Muscle layer of colon (tissue), 2 donors: ENCODE data around the gene EML4.
"Not testable (repeated sequence)": the region's sequence is repeated elsewhere in the genome, so short reads cannot be mapped to it uniquely, and the experiment has no call there.

ENCODE experiments used
- H3K27ac ChIP-seq: one replicate; pipeline ENCODE4 v1.7.0; 2013; ENCODE audit warnings: low read depth, mild to moderate bottlenecking, low read length, moderate library complexity
- H3K27me3 ChIP-seq, 2 donors: one replicate each; pipeline ENCODE4 v1.7.0; 2013; ENCODE audit warnings: low read length in 2 of 2, mild to moderate bottlenecking in 2 of 2; ENCODE audit not compliant: insufficient read depth in 2 of 2, control insufficient read depth in 1 of 2
- H3K36me3 ChIP-seq: one replicate; pipeline ENCODE4 v1.7.0; 2013; ENCODE audit warnings: mild to moderate bottlenecking, low read length; ENCODE audit not compliant: insufficient read depth
- H3K4me1 ChIP-seq: one replicate; pipeline ENCODE4 v1.7.0; 2013; ENCODE audit warnings: mild to moderate bottlenecking, low read length; ENCODE audit not compliant: insufficient read depth
- H3K4me3 ChIP-seq, 2 donors: one replicate each; pipeline ENCODE4 v1.7.0; 2013; ENCODE audit warnings: low read length in 2 of 2, low read depth in 1 of 2, mild to moderate bottlenecking in 1 of 2, moderate library complexity in 1 of 2
- H3K9ac ChIP-seq: one replicate; pipeline ENCODE4 v1.7.0; 2013; ENCODE audit warnings: low read length
- H3K9me3 ChIP-seq: one replicate; pipeline ENCODE4 v1.7.0; 2013; ENCODE audit warnings: mild to moderate bottlenecking, low read length
- donor health status: abdominal sarcoma.
- donor health status: Adenocarcinoma of cecum.

EML4 gene

DNA sequence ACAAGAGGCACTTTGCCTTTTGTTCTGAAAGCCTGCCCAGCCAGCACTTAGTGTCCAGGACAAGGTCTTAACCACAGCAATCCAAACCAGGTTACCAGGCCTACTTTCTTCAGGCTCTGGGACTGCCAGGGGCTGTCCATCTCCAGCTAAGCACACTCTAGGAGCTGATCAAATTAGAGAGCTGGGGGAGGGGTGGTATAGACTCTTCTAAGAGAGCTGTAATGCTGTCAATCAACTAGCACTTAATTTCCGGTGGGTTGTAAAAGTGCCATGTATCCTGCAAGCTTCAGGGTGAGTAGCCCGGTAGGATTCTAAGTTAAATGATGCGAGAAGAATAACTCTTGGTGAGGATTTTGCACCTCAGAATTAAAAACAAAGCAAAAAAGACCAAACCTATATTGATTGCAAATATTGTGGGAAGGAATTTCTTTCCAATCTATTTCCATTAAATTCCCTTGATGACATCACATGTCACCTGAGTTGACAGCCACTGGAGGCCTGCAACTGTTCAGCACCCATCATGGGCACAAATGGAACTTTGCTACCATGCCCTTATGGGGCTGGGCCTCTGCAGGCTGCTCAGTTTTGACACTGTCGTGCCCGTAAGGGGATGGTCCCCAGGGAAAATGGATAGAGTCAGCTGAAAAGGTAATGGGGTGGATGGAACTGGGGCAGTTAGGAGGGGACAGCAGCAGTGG, 200.5 kb downstream of the EML4 start:
- no peaks in the 10 kb centered on the region for H3K4me1 ChIP-seq
- H3K9ac ChIP-seq: no peak overlapping the region
- no peak overlapping the region for H3K4me3 ChIP-seq
- no peaks in the 10 kb centered on the region for H3K9me3 ChIP-seq
- H3K27me3 ChIP-seq: no peaks in the 10 kb centered on the region
- no peak overlapping the region for H3K27ac ChIP-seq
- H3K36me3 ChIP-seq: no peaks in the 10 kb centered on the region

DNA sequence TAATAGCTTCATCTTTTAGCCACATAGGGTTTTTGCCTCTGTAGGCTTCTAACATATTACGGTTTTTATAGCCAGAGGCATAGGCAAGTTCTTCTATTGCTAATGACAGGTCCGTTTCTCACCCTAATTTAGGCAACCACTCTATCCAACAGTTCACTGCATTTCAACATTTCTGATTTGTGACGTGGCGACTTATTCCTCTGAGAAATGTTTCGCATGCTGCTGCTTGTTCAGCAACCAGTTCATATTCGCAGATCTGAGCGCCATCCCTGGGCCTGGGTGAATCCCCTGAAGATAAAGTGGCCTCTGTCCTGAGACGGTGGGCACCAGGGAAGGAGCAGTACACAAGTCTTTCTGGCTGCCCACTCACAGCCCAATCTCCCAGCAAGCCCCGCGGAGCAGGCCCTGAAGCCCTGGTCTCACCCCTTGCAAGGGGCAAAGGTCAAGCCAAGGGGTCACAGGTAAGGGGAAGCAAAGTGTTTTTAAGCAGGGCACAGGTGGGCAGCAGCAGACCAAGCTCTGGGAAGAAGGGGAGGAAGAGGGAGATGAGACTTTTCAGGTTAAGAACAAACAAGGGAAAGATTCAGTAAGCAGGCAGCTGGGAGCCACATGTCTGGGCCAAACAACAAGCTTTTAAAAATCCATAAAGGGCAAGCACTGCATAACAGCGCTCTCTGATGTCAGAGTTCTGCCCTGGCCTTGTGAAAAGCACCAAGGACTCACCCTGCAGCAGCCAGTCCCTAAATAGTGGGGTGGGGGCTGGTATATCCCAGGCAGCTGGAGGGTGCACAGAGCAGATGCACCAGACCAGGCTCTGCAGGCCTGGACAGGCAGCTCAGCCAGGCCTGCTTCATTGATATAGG, 202.7 kb downstream of the EML4 start:
- Histone ChIP-seq H3K27ac (no peak overlapping the region), H3K9ac (no peak overlapping the region), H3K4me3 (no peak overlapping the region), H3K4me1 (no peaks in the 10 kb centered on the region), H3K27me3 (no peaks in the 10 kb centered on the region), H3K36me3 (no peaks in the 10 kb centered on the region), H3K9me3 (no peaks in the 10 kb centered on the region)

DNA sequence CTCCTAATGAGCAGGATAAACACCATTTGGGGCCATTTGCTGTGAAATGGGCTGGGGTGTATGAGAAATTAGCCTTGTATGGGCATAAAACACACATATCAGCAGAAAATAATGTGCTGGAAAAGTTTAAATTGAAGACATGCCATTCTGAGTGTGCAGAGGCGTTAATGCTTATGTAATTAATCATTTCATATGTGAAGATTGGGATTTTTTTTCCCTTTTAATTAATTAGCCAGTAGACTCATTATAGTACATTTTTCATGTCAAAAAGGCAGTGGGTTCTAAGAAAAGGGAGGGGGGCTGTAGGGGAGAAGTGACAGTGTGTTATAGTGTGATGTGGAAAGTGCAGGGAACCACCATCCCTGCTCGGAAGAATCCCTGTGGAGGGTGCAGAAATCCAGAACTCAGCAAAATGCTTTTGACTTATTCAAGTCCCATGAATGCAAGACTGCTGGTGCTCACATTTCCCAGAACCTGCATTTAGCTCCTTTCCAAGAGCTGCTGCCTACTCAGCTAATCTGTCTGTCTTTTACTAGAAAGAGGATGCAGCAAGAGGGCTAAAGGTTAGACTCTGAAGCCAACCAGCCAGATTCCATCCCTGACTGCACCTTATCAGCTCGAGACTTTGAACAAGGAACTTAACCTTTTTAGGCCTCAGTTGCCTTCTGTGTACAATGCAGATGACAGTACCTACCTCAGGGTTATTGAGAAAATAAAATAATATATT, 203.5 kb downstream of the EML4 start:
- H3K9ac ChIP-seq: no peak overlapping the region
- no peaks in the 10 kb centered on the region for H3K9me3 ChIP-seq
- no peak overlapping the region for H3K27ac ChIP-seq
- no peaks in the 10 kb centered on the region for H3K27me3 ChIP-seq
- H3K4me3 ChIP-seq: no peak overlapping the region
- no peaks in the 10 kb centered on the region for H3K4me1 ChIP-seq
- H3K36me3 ChIP-seq: no peaks in the 10 kb centered on the region

DNA sequence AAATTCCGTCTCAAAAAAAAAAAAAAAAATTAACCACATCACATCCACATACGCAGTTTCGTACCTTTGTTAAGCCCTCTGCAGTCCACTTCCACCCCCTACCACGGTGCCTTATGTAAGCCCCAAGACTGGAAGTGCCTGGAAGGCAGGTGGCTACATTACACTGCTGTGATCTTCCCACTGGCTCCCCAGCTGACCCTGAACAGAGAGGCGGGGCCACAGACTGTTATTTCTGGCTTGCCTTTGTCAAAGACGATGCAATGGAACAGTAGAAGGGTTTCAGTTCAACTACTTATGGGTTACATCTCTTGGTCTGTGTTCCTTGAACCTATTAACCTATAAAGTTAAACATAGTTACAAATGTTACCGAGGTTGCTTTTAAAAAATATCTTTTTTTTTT, 207.6 kb downstream of the EML4 start:
- Histone ChIP-seq H3K27me3 (no peaks in the 10 kb centered on the region), H3K9ac (no peak overlapping the region), H3K9me3 (no peaks in the 10 kb centered on the region), H3K36me3 (no peaks in the 10 kb centered on the region), H3K4me3 (no peak overlapping the region), H3K27ac (no peak overlapping the region), H3K4me1 (no peaks in the 10 kb centered on the region)

DNA sequence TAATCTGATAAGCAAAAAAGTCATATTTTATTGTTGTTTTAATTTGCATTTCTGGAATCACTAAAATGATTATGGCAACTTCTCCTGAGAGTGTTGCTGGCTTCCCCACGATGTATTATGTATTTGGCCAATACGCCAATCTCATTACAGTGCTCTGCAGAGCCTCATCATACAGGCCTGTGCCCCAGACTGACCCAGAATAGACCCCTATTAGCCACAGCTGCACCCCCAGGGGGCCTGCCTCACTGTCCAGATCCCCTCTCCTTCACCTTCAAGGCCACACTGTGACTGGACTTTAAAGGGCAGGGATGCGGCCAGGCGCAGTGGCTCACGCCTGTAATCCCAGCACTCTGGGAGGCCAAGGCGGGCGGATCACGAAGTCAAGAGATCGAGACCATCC, 209.3 kb downstream of the EML4 start:
- Histone ChIP-seq H3K27ac (no peak overlapping the region), H3K4me1 (no peaks in the 10 kb centered on the region), H3K9ac (no peak overlapping the region), H3K9me3 (no peaks in the 10 kb centered on the region), H3K27me3 (no peaks in the 10 kb centered on the region), H3K36me3 (no peaks in the 10 kb centered on the region), H3K4me3 (no peak overlapping the region)

DNA sequence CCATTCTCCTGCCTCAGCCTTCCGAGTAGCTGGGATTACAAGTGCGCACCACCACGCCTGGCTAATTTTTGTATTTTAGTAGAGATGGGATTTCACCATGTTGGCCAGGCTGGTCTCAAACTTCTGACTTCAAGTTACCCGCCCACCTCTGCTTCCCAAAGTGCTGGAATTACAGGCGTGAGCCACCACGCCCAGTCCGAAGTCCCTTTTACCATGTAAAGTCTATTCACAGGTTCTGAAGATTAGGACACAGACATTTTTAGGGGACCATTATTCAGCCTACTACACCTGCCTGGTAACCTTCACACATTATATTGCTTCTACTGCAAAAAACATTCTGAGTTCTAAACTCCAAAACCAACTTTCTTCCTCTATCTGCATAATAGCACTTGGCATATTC, 210.9 kb downstream of the EML4 start:
- H3K4me1 ChIP-seq, H3K9me3 ChIP-seq, H3K4me3 ChIP-seq, H3K27me3 ChIP-seq, H3K36me3 ChIP-seq, H3K27ac ChIP-seq, H3K9ac ChIP-seq: not testable (repeated sequence)

DNA sequence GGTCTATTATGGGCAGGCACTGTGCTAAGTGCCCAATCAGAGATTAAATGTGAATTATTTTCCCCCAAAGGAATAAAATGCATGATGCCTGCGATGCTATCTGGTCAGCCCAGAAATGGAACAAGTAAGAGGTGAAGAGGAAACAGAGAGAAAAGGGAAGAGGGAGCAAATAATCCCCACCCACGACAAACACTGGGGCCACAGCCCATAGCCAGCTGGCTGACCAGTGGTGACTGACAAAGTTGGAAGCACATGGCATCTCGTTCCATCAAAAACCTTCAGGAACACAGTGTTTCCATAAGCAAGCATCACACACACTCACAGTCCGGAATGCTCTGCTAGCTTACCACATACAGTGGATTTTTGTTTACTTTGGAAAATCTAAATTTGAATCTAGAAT, 213.0 kb downstream of the EML4 start:
- no peaks in the 10 kb centered on the region for H3K27me3 ChIP-seq
- H3K4me3 ChIP-seq: no peak overlapping the region

More for the DNA sequence above, 213.0 kb downstream of the EML4 start:
- H3K9ac ChIP-seq: no peak overlapping the region
- no peaks in the 10 kb centered on the region for H3K4me1 ChIP-seq
- no peaks in the 10 kb centered on the region for H3K36me3 ChIP-seq
- H3K27ac ChIP-seq: no peak overlapping the region
- H3K9me3 ChIP-seq: no peaks in the 10 kb centered on the region
